ENCODE data around the gene KCNJ12. TPM values are rescaled to one million over a fixed set of nuclear protein-coding genes. Genes with fewer than 3 reads are reported as not detected.
A peak's percentile ranks its signal among the peaks of the same experiment; 100 is the strongest.
"Not testable (repeated sequence)": the region's sequence is repeated elsewhere in the genome, so short reads cannot be mapped to it uniquely, and the experiment has no call there.

Gene KCNJ12
- total RNA-seq, 2 donors from 2014 or later = 0.84 to 2.5 TPM

- DNase-seq, ATAC-seq: not testable (repeated sequence)
- intact Hi-C loops (cut with DNase I, micrococcal nuclease) = loop anchor here in 1 of 2 donors (10.0 kb wide), 1 partner anchor 51 kb away; no protein-coding TSS in a partner anchor
These were observed 77.8 kb downstream of the KCNJ12 start for GRCh38 chr17:21454006-21454405.

GRCh38 chr17:21454441-21454840, 78.3 kb downstream of the KCNJ12 start:
- intact Hi-C loops (cut with DNase I, micrococcal nuclease) = loop anchor here in 1 of 2 donors (10.0 kb wide), 1 partner anchor 50 kb away; no protein-coding TSS in a partner anchor
- ATAC-seq (no peak), DNase-seq (no peak)

DNA sequence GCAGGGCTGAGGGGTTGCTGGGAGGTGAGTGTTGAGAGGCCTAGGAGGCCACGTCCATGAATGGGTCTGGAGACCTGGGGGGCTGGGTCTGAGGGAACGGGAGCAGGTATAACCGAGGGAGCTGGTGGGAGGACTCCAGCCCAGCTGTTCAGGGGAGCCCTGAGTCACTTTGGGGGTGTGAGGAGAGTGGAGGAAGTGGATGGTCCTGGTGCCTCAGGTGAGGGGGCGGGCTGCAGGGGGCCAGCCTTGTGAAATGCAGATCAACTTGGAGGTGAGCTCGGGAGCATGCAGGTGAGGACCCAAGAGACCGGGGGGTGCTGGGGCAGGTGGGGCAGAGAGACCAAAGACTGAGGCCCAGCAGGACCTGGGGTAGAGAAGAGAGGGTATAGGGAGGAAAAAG, 79.6 kb downstream of the KCNJ12 start:
- DNase-seq (no peak), ATAC-seq (no peak)
- intact Hi-C loops (cut with DNase I, micrococcal nuclease) = loop anchor here in 1 of 2 donors (10.0 kb wide), 1 partner anchor 49 kb away; no protein-coding TSS in a partner anchor

DNA sequence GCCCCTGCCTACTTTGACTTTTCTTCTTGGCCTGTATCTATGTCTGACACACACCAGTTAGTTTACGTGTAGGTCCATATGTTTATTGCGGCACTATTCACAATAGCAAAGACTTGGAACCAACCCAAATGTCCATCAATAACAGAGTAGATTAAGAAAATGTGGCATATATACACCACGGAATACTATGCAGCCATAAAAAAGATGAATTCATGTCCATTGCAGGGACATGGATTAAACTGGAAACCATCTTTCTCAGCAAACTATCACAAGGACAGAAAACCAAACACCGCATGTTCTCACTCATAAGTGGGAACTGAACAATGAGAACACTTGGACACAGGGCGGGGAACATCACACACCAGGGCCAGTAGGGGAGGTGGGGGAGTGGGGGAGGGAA, 80.3 kb downstream of the KCNJ12 start:
- ATAC-seq, DNase-seq: not testable (repeated sequence)
- intact Hi-C loops (cut with DNase I, micrococcal nuclease) = loop anchor here in 1 of 2 donors (10.0 kb wide), 1 partner anchor 48 kb away; no protein-coding TSS in a partner anchor

- ATAC-seq = peak; percentile 98
- intact Hi-C loops (cut with DNase I, micrococcal nuclease) = loop anchor here in 1 of 2 donors (10.0 kb wide), 1 partner anchor 47 kb away; no protein-coding TSS in a partner anchor
- DNase-seq = peak; percentile 83 to 92
These were observed 81.2 kb downstream of the KCNJ12 start for GRCh38 chr17:21457051-21458026.

- ATAC-seq = no peak
- no peak for DNase-seq
- intact Hi-C loops (cut with DNase I, micrococcal nuclease) = loop anchor here in 1 of 2 donors (10.0 kb wide), 1 partner anchor 47 kb away; no protein-coding TSS in a partner anchor
These were observed 81.9 kb downstream of the KCNJ12 start for GRCh38 chr17:21458054-21458453.

GRCh38 chr17:21459536-21459935, 83.4 kb downstream of the KCNJ12 start:
- intact Hi-C loops (cut with DNase I, micrococcal nuclease) = loop anchor here in 1 of 2 donors (10.0 kb wide), 1 partner anchor 45 kb away; no protein-coding TSS in a partner anchor
- no peak for DNase-seq
- no peak for ATAC-seq

GRCh38 chr17:21460358-21460757, 84.2 kb downstream of the KCNJ12 start:
- DNase-seq (no peak), ATAC-seq (no peak)
- intact Hi-C loops (cut with DNase I, micrococcal nuclease) = no loop called here

DNA sequence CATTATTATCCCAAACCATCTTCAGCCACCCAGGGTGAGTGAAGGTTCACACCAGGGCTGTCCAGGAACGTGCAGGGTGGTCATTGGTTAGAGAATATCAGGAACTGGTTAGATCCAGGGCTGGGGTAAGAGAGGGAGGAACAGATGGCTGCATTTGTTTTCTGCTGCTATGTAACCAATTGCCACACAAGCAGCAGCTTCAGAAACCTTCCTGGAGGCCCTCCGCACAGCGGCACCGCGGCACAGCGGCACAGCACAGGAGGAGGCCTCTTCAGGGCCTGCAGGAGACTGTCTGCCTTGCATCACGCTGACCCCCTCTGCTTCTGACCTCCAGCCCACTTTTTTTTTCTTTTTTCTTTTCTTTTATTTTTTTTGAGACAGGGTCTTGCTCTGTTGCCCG, 86.1 kb downstream of the KCNJ12 start:
- intact Hi-C loops (cut with DNase I, micrococcal nuclease) = no loop called here
- ATAC-seq = no peak
- DNase-seq = no peak

DNA sequence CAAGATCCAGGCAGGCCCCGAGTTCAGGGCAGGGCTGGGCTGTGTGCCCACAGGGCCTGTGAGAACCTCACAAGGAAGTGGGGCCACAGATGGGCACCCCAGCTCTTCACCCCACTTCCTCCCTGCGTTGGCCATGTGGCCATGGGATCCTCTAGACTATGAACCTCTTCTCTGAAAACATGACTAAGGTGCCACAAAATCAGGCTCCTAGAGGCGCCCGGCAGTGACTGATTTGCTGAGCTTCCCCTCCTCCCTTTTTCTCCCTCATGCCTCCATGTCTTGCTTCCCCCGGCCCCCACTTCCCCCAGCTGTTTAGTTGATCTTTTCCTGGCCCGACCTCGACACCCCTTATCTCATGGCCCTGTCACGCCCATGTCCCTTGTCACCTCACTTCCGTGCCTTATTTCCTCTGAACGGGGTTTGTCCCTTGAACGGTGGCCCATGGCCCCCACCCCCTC, 87.1 kb downstream of the KCNJ12 start:
- no peak for DNase-seq
- intact Hi-C loops (cut with DNase I, micrococcal nuclease) = no loop called here
- ATAC-seq = no peak

GRCh38 chr17:21463779-21464407, 87.7 kb downstream of the KCNJ12 start:
- no peak for DNase-seq
- ATAC-seq = no peak

DNA sequence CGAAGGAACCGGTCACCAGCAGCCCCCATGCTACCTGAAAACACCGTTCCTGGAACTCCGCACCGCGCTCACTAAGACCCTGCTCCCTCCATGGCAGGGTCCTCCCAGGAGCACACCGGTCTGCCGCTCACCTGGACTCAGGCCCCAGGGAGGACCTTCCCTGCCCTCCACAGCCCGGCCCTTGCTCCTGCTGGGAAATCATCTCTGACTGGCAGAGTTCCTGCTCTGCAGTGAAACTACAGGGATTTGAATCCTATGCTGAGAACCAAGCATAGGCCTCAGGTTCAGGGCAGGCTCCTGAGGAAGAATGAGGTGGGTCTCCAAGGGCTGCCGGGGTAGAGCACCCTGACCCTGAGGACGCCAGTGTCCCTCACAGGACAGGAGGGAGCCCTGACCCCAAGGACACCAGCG, 88.5 kb downstream of the KCNJ12 start:
- DNase-seq (no peak), ATAC-seq (no peak)
- intact Hi-C loops (cut with DNase I, micrococcal nuclease) = no loop called here

More at GRCh38 chr17:21463779-21464407, 87.7 kb downstream of the KCNJ12 start:
- intact Hi-C loops (cut with DNase I, micrococcal nuclease) = no loop called here

- ATAC-seq = no peak
- intact Hi-C loops (cut with DNase I, micrococcal nuclease) = no loop called here
- DNase-seq = no peak
These were observed 90.4 kb downstream of the KCNJ12 start for GRCh38 chr17:21466550-21466949.

GRCh38 chr17:21467196-21467595, 91.0 kb downstream of the KCNJ12 start:
- intact Hi-C loops (cut with DNase I, micrococcal nuclease) = no loop called here
- no peak for ATAC-seq
- no peak for DNase-seq

GRCh38 chr17:21467739-21468490, 91.8 kb downstream of the KCNJ12 start:
- intact Hi-C loops (cut with DNase I, micrococcal nuclease) = no loop called here
- DNase-seq (no peak), ATAC-seq (no peak)
